Activated naive CD8-positive, alpha-beta T cell (primary cell): Measurements from ENCODE around the gene HS3ST4.

Source experiments
- H3K27ac Mint-ChIP-seq: one replicate; pipeline ENCODE4 v1.8.0; 2021; ENCODE audit warnings: mixed read lengths
- H3K27me3 Mint-ChIP-seq: one replicate; pipeline ENCODE4 v1.8.0; 2021; ENCODE audit warnings: mixed read lengths
- H3K36me3 Mint-ChIP-seq: one replicate; pipeline ENCODE4 v1.8.0; 2021; ENCODE audit warnings: mixed read lengths
- H3K4me1 Mint-ChIP-seq: one replicate; pipeline ENCODE4 v1.8.0; 2021; ENCODE audit warnings: low read depth, mixed read lengths
- H3K4me3 Mint-ChIP-seq: one replicate; pipeline ENCODE4 v1.8.0; 2021; ENCODE audit warnings: mild to moderate bottlenecking, mixed read lengths
- H3K9me3 Mint-ChIP-seq: one replicate; pipeline ENCODE4 v1.8.0; 2021; ENCODE audit warnings: low read depth, mixed read lengths

Gene HS3ST4

GRCh38 chr16:25875956-25876598, 184.3 kb downstream of the HS3ST4 start:
- H3K27me3 Mint-ChIP-seq: peaks cover 8% of the 10 kb centered on the region
- H3K4me1 Mint-ChIP-seq: no peaks in the 10 kb centered on the region
- H3K27ac Mint-ChIP-seq: no peak overlapping the region
- H3K36me3 Mint-ChIP-seq: no peaks in the 10 kb centered on the region
- H3K4me3 Mint-ChIP-seq: no peak overlapping the region
- no peaks in the 10 kb centered on the region for H3K9me3 Mint-ChIP-seq

- Mint-ChIP-seq H3K27me3 (peaks cover 8% of the 10 kb centered on the region), H3K9me3 (no peaks in the 10 kb centered on the region), H3K27ac (no peak overlapping the region), H3K36me3 (no peaks in the 10 kb centered on the region), H3K4me1 (no peaks in the 10 kb centered on the region), H3K4me3 (no peak overlapping the region)
These were observed 185.3 kb downstream of the HS3ST4 start for GRCh38 chr16:25877103-25877502.

DNA sequence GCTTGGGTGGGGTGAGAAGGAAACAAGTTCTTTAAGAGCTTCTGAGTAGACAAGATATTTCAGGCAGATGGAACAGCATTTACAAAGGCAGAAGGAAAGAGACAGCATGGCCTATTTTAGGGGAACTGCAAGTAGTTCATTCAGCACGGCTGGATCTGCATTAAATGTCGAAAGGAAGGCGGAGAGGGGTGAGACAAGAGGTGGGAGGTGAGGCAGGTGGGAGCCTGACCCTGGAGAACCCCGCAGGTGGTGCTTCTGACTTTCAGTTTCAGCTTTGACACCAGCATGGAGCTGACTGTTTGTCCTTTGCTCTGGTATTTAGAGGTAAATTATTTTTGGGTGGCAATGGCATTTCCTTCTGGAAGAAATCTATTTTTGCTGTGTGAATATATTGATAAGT, 194.8 kb downstream of the HS3ST4 start:
- no peaks in the 10 kb centered on the region for H3K9me3 Mint-ChIP-seq
- H3K4me1 Mint-ChIP-seq: no peaks in the 10 kb centered on the region
- peaks cover 5% of the 10 kb centered on the region for H3K27me3 Mint-ChIP-seq
- H3K27ac Mint-ChIP-seq: no peak overlapping the region
- no peak overlapping the region for H3K4me3 Mint-ChIP-seq
- no peaks in the 10 kb centered on the region for H3K36me3 Mint-ChIP-seq

- no peak overlapping the region for H3K4me3 Mint-ChIP-seq
- peaks cover 5% of the 10 kb centered on the region for H3K27me3 Mint-ChIP-seq
- H3K4me1 Mint-ChIP-seq: no peaks in the 10 kb centered on the region
- H3K36me3 Mint-ChIP-seq: no peaks in the 10 kb centered on the region
- no peaks in the 10 kb centered on the region for H3K9me3 Mint-ChIP-seq
- H3K27ac Mint-ChIP-seq: no peak overlapping the region
These were observed 197.1 kb downstream of the HS3ST4 start for GRCh38 chr16:25888868-25889267.

DNA sequence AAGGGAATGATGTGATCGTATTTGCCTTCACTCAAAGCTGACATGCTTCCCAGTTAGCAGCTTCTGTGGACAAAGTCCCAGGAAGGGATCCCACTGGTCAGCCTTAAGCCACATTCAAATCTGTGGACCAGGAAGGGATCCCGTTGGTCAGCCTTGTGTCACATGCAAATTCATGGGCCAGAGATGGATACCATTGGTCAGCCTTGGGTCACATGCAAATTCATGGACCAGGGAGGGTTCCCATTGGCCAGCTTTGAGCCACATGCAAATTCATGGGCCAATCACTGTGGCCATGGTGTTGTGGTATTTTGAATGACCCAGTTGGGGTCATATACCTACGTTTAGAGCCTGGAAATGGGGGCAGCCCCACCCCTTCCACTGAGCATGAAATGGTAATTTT, 201.6 kb downstream of the HS3ST4 start:
- no peak overlapping the region for H3K27ac Mint-ChIP-seq
- H3K9me3 Mint-ChIP-seq: no peaks in the 10 kb centered on the region
- H3K27me3 Mint-ChIP-seq: peaks cover 9% of the 10 kb centered on the region
- H3K4me1 Mint-ChIP-seq: no peaks in the 10 kb centered on the region
- H3K4me3 Mint-ChIP-seq: no peak overlapping the region
- H3K36me3 Mint-ChIP-seq: no peaks in the 10 kb centered on the region

DNA sequence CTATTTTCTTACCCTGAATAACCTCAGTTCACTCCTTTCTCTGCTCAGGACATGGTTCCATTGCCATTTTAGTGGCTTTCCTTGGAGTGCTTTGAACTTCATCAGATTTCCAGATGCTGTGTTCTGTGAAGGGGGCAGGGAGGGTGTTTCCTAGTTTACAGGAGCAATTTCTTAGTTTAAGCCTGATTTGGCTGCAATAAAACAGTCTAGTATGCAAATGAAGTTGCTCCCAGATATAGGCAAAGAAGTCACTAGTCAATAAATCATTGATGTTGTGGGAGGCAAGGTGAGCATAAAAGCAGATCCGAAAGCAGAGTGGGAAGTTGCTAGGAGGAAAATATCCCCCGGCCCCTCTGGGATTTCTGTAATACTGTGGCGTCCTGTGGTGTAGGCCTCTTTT, 202.3 kb downstream of the HS3ST4 start:
- Mint-ChIP-seq H3K27me3 (peaks cover 10% of the 10 kb centered on the region), H3K4me3 (no peak overlapping the region)

DNA sequence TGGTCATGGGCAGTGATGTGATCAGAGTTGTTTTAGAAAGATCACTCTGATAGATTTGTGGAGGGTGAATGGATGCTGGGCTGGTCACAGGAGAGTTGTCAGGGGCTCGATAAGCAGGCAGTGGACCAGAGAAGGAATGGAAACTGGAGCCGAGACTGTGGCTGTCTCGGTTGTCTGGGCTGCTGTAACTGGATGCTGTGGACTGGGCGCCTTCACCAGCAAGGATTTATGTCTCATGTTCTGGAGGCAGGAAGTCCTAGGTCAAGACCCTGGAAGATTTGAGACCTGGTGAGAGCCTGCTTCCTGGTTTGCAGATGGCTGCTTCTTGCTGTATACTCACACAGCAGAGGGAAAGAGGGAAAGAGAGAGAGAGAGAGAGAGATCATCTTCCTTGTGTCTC, 203.6 kb downstream of the HS3ST4 start:
- no peaks in the 10 kb centered on the region for H3K36me3 Mint-ChIP-seq
- peaks cover 10% of the 10 kb centered on the region for H3K27me3 Mint-ChIP-seq
- no peak overlapping the region for H3K27ac Mint-ChIP-seq
- H3K4me1 Mint-ChIP-seq: no peaks in the 10 kb centered on the region
- H3K9me3 Mint-ChIP-seq: no peaks in the 10 kb centered on the region
- no peak overlapping the region for H3K4me3 Mint-ChIP-seq

More for the DNA sequence above, 202.3 kb downstream of the HS3ST4 start:
- Mint-ChIP-seq H3K27ac (no peak overlapping the region), H3K36me3 (no peaks in the 10 kb centered on the region), H3K4me1 (no peaks in the 10 kb centered on the region), H3K9me3 (no peaks in the 10 kb centered on the region)

- Mint-ChIP-seq H3K27me3 (peaks cover 10% of the 10 kb centered on the region), H3K4me3 (no peak overlapping the region), H3K9me3 (no peaks in the 10 kb centered on the region), H3K27ac (no peak overlapping the region), H3K36me3 (no peaks in the 10 kb centered on the region), H3K4me1 (no peaks in the 10 kb centered on the region)
These were observed 204.7 kb downstream of the HS3ST4 start for GRCh38 chr16:25896411-25896810.

- no peaks in the 10 kb centered on the region for H3K4me1 Mint-ChIP-seq
- no peak overlapping the region for H3K27ac Mint-ChIP-seq
- no peaks in the 10 kb centered on the region for H3K9me3 Mint-ChIP-seq
- no peaks in the 10 kb centered on the region for H3K36me3 Mint-ChIP-seq
- H3K4me3 Mint-ChIP-seq: no peak overlapping the region
- peaks cover 13% of the 10 kb centered on the region for H3K27me3 Mint-ChIP-seq
These were observed 205.9 kb downstream of the HS3ST4 start for GRCh38 chr16:25897702-25898101.

DNA sequence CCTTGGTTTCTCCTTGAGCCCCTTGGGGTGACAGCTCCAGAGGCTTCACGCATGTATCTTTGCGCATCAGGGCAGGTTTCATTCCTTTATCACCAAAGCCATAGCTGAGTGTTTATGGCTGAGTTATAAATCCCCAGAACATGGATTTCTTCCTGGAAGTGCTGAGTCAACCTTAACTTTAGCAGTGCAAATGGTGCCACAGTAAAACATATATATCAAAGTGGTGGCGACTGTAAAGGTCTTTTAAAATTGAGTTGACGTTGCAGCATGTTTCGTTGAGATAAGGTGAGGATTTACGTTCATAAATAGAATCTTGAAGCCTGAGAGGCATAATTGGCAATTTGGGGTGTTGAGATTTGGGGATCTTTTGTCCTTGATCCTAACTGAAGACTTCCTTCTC, 214.1 kb downstream of the HS3ST4 start:
- H3K9me3 Mint-ChIP-seq: no peaks in the 10 kb centered on the region
- H3K4me3 Mint-ChIP-seq: no peak overlapping the region
- no peaks in the 10 kb centered on the region for H3K4me1 Mint-ChIP-seq
- H3K27me3 Mint-ChIP-seq: peaks cover 6% of the 10 kb centered on the region
- no peak overlapping the region for H3K27ac Mint-ChIP-seq
- no peaks in the 10 kb centered on the region for H3K36me3 Mint-ChIP-seq

- H3K9me3 Mint-ChIP-seq: no peaks in the 10 kb centered on the region
- no peaks in the 10 kb centered on the region for H3K36me3 Mint-ChIP-seq
- no peak overlapping the region for H3K4me3 Mint-ChIP-seq
- H3K4me1 Mint-ChIP-seq: no peaks in the 10 kb centered on the region
- no peaks in the 10 kb centered on the region for H3K27me3 Mint-ChIP-seq
- no peak overlapping the region for H3K27ac Mint-ChIP-seq
These were observed 219.2 kb downstream of the HS3ST4 start for GRCh38 chr16:25910971-25911370.

GRCh38 chr16:25912321-25912720, 220.6 kb downstream of the HS3ST4 start:
- Mint-ChIP-seq H3K27me3 (no peaks in the 10 kb centered on the region), H3K4me1 (no peaks in the 10 kb centered on the region), H3K36me3 (no peaks in the 10 kb centered on the region), H3K9me3 (no peaks in the 10 kb centered on the region), H3K27ac (no peak overlapping the region), H3K4me3 (no peak overlapping the region)

- Mint-ChIP-seq H3K4me3 (no peak overlapping the region), H3K36me3 (no peaks in the 10 kb centered on the region), H3K27ac (no peak overlapping the region), H3K27me3 (no peaks in the 10 kb centered on the region), H3K9me3 (no peaks in the 10 kb centered on the region), H3K4me1 (no peaks in the 10 kb centered on the region)
These were observed 222.7 kb downstream of the HS3ST4 start for GRCh38 chr16:25914357-25914962.

DNA sequence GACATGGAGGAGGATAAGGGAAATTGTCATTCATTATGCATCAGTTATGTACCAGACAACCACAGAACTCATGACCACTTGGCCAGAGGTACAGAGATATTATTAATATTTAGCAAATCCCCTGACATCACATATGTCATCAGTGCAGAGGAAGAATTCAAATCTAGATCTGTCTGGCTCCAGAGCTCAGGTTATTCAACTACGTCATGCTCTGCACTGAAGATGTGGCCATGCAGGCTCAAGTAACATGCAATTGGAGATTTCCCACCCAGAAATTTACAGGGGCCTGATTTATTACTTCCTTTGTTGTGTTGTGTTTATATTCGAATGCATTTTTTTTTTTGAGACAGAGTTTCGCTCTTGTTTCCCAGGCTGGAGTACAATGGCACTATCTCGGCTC, 224.3 kb downstream of the HS3ST4 start:
- Mint-ChIP-seq H3K27ac (no peak overlapping the region), H3K36me3 (no peaks in the 10 kb centered on the region)

DNA sequence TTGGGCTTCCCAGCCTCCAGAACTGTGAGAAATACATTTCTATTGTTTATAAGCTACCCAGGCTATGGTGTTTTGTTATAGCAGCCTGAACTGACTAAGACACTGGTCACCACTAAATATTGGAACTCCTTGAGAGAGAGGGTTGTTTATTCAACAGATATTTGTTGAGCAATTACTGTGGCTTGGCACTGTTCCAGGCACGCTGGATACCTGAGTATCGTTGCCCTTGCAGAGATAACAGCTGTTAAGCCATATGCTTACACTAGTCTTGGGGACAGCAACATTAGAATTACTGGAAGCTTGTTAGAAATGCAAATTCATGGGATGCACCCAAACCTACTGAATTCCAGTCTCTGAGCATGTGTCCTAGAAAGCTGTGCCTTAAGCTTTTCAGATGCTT, 230.7 kb downstream of the HS3ST4 start:
- no peaks in the 10 kb centered on the region for H3K9me3 Mint-ChIP-seq
- peaks cover 8% of the 10 kb centered on the region for H3K27me3 Mint-ChIP-seq
- H3K4me1 Mint-ChIP-seq: no peaks in the 10 kb centered on the region
- no peaks in the 10 kb centered on the region for H3K36me3 Mint-ChIP-seq
- H3K27ac Mint-ChIP-seq: no peak overlapping the region
- H3K4me3 Mint-ChIP-seq: no peak overlapping the region

More for the DNA sequence above, 224.3 kb downstream of the HS3ST4 start:
- Mint-ChIP-seq H3K27me3 (no peaks in the 10 kb centered on the region), H3K4me1 (no peaks in the 10 kb centered on the region), H3K4me3 (no peak overlapping the region), H3K9me3 (no peaks in the 10 kb centered on the region)

- Mint-ChIP-seq H3K36me3 (no peaks in the 10 kb centered on the region), H3K27me3 (peaks cover 8% of the 10 kb centered on the region), H3K9me3 (peaks cover 1% of the 10 kb centered on the region), H3K27ac (no peak overlapping the region), H3K4me3 (no peak overlapping the region), H3K4me1 (no peaks in the 10 kb centered on the region)
These were observed 233.7 kb downstream of the HS3ST4 start for GRCh38 chr16:25925421-25925820.
